ENCODE measurements around the gene GCG.

Gene GCG

DNA sequence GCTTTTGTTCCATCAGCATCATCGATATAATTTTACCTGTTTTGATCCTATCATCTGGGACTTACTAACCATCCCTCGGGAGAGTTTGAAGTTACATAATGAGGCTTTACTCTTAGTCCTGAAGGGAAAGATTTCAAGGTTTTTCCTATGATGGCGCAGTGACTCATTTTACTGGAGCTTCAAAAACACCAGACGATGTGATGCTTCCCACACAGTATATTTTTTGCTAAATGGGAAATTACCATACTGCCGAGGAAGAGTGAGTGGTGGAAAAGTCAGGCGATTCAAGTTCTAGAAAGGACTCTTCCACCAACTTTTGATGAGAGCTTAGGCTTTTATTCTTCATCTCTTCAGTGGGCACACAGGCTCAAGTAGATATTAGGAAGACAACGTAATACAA is 44.6 kb upstream of the GCG start:
- CTCF ChIA-PET: no interaction called here
- POLR2A ChIA-PET: no interaction called here
- TF ChIP-seq SUZ12 (IDR thresholded peaks at IDR 0.05): no peak
- no peak for TF ChIP-seq TARDBP (IDR thresholded peaks at IDR 0.05)
- no peak for TF ChIP-seq SP1 (IDR thresholded peaks at IDR 0.05)
- TF ChIP-seq ZNF384 (IDR thresholded peaks at IDR 0.05): no peak
- no peak for TF ChIP-seq BHLHE40 (IDR thresholded peaks at IDR 0.05; ENCODE audit: borderline replicate concordance)
- no peak for TF ChIP-seq HDGF (IDR thresholded peaks at IDR 0.05; ENCODE audit: borderline replicate concordance)
- no peak for TF ChIP-seq NFRKB (IDR thresholded peaks at IDR 0.05)
- TF ChIP-seq CTBP1 (IDR thresholded peaks at IDR 0.05; ENCODE audit: borderline replicate concordance): no peak
- no peak for TF ChIP-seq FOXK2 (IDR thresholded peaks at IDR 0.05)
- no peak for TF ChIP-seq ARNT (IDR thresholded peaks at IDR 0.05)
- TF ChIP-seq FOXM1 (IDR thresholded peaks at IDR 0.05; ENCODE audit: borderline replicate concordance): no peak
- TF ChIP-seq ELF4 (IDR thresholded peaks at IDR 0.05): no peak
- TF ChIP-seq, protein P1, sequence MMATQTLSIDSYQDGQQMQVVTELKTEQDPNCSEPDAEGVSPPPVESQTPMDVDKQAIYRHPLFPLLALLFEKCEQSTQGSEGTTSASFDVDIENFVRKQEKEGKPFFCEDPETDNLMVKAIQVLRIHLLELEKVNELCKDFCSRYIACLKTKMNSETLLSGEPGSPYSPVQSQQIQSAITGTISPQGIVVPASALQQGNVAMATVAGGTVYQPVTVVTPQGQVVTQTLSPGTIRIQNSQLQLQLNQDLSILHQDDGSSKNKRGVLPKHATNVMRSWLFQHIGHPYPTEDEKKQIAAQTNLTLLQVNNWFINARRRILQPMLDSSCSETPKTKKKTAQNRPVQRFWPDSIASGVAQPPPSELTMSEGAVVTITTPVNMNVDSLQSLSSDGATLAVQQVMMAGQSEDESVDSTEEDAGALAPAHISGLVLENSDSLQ (IDR thresholded peaks at IDR 0.05): no peak
- TF ChIP-seq LEF1 (IDR thresholded peaks at IDR 0.05; ENCODE audit: borderline replicate concordance): no peak
- TF ChIP-seq L3MBTL2 (conservative IDR thresholded peaks at IDR 0.05): no peak
- no peak for TF ChIP-seq FOXA1 (IDR thresholded peaks at IDR 0.05)
- no peak for DNase-seq (ENCODE audit: extremely low spot score)

GRCh38 chr2:162188451-162188850 is 36.4 kb upstream of the GCG start:
- CTCF ChIA-PET: no interaction called here
- TF ChIP-seq FOXM1 (IDR thresholded peaks at IDR 0.05; ENCODE audit: borderline replicate concordance) (no peak), FOXA1 (IDR thresholded peaks at IDR 0.05) (no peak)
- POLR2A ChIA-PET: no interaction called here
- DNase-seq (ENCODE audit: extremely low spot score): no peak

DNA sequence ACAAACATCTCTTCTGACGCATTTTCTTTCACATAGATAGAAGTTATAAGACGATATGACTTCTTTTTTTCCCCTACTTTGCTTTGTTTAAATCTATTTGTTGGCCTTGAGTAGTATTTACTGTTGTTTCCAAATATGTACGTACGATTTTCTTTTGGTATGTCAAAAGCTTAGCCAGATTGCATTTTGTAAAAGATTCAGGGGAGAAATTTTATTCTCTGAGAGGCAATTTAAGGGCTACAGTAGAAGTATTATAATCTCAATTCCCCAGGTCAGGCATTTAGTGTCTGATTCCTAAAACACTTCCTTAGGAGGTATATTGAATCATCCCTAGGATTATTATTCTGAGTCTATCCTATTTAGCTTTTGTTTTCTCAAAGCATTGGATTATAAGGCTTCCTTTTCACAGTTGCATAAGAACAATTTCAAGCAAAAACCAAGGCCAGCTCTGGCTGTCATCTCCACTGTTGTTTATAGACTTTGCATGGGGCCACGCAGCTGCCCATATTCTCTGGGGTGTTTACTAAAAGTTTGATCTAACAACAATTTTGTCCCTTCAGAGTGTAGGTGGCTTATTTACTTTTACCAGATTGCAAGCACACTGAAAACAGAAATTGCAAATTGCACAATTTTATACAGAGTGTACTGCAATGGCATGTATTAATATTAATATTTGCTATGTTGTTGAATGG is 33.6 kb upstream of the GCG start:
- POLR2A ChIA-PET: no interaction called here
- CTCF ChIA-PET: no interaction called here
- TF ChIP-seq LEF1 (IDR thresholded peaks at IDR 0.05; ENCODE audit: borderline replicate concordance) (no peak), TARDBP (IDR thresholded peaks at IDR 0.05) (no peak), L3MBTL2 (conservative IDR thresholded peaks at IDR 0.05) (no peak), HDGF (IDR thresholded peaks at IDR 0.05; ENCODE audit: borderline replicate concordance) (no peak), ZNF384 (IDR thresholded peaks at IDR 0.05) (no peak), CTBP1 (IDR thresholded peaks at IDR 0.05; ENCODE audit: borderline replicate concordance) (no peak), ARNT (IDR thresholded peaks at IDR 0.05) (no peak), NFRKB (IDR thresholded peaks at IDR 0.05) (no peak), ELF4 (IDR thresholded peaks at IDR 0.05) (no peak), FOXM1 (IDR thresholded peaks at IDR 0.05; ENCODE audit: borderline replicate concordance) (no peak)
- DNase-seq (ENCODE audit: extremely low spot score): no peak

DNA sequence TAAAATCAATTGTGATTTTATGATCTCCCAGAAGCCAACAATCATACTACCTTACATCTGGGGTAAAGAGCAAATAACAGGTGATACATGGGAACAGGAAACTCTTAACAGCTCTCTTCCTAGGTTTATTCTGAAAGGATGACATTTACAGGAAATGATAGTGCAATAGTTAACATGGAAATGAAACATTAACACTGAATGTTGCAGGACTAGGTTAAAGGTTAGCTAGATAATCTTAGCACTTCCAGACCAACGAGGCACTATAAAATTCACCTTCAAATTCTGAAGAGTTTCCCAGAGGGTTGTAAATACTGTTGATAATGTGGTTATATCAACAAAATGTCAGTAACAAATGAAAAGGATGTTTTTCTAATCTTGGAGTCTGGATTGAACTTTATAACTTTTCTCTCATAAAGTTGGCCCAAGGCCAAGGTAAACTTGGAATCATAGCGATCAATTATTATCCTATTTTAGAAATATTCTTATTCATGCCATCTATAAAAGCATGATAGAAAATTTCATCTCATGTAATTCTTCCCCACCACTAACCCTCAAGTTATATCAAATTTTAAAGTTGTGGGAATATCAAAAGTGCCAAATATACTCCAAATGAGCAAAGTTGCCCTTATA is 32.9 kb upstream of the GCG start:
- ChIA-PET POLR2A (no interaction called here), CTCF (no interaction called here)
- DNase-seq (ENCODE audit: extremely low spot score): no peak
- TF ChIP-seq ELF4 (IDR thresholded peaks at IDR 0.05) (no peak), L3MBTL2 (conservative IDR thresholded peaks at IDR 0.05) (no peak), NFRKB (IDR thresholded peaks at IDR 0.05) (no peak), SP1 (IDR thresholded peaks at IDR 0.05) (no peak), HDGF (IDR thresholded peaks at IDR 0.05; ENCODE audit: borderline replicate concordance) (no peak), ARNT (IDR thresholded peaks at IDR 0.05) (no peak), LEF1 (IDR thresholded peaks at IDR 0.05; ENCODE audit: borderline replicate concordance) (no peak)
- TF ChIP-seq, protein P1 (IDR thresholded peaks at IDR 0.05): no peak

GRCh38 chr2:162184359-162184758 is 32.3 kb upstream of the GCG start:
- POLR2A ChIA-PET: no interaction called here
- DNase-seq (ENCODE audit: extremely low spot score): no peak
- CTCF ChIA-PET: no interaction called here
- TF ChIP-seq TARDBP (IDR thresholded peaks at IDR 0.05) (no peak), HDGF (IDR thresholded peaks at IDR 0.05; ENCODE audit: borderline replicate concordance) (no peak), ZNF384 (IDR thresholded peaks at IDR 0.05) (no peak)

- DNase-seq (ENCODE audit: extremely low spot score): no peak
- no peak for TF ChIP-seq FOXA1 (IDR thresholded peaks at IDR 0.05)
- POLR2A ChIA-PET: no interaction called here
- CTCF ChIA-PET: no interaction called here
These were observed 30.3 kb upstream of the GCG start for GRCh38 chr2:162182395-162182794.

DNA sequence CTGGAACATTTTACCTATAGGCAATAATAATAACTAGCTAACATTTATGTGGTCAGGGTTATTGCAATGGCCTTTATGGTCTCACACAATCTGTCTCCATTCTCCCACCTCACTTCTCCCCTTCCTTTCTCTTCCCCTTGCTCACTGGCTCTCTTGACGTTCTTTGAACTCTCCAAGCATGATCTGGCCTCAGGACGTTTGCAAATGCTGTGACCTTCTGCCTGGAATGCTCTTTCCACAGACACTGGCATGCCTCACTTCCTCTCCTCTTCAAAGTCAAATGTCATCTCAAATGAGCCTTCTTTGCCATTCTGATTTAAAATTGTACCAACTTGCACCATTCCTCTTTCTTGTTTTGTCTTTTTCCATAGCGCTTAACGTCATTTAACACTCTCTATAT is 25.3 kb upstream of the GCG start:
- DNase-seq (ENCODE audit: extremely low spot score): no peak
- CTCF ChIA-PET: no interaction called here
- POLR2A ChIA-PET: no interaction called here
- TF ChIP-seq ARNT (IDR thresholded peaks at IDR 0.05) (no peak), SUZ12 (IDR thresholded peaks at IDR 0.05) (no peak), NFRKB (IDR thresholded peaks at IDR 0.05) (no peak), FOXK2 (IDR thresholded peaks at IDR 0.05) (no peak), TARDBP (IDR thresholded peaks at IDR 0.05) (no peak), ELF4 (IDR thresholded peaks at IDR 0.05) (no peak), L3MBTL2 (conservative IDR thresholded peaks at IDR 0.05) (no peak)

- TF ChIP-seq L3MBTL2 (conservative IDR thresholded peaks at IDR 0.05): no peak
- no peak for TF ChIP-seq LEF1 (IDR thresholded peaks at IDR 0.05; ENCODE audit: borderline replicate concordance)
- no peak for TF ChIP-seq ZNF384 (IDR thresholded peaks at IDR 0.05)
- TF ChIP-seq NFRKB (IDR thresholded peaks at IDR 0.05): no peak
- no peak for TF ChIP-seq FOXK2 (IDR thresholded peaks at IDR 0.05)
- TF ChIP-seq FOXM1 (IDR thresholded peaks at IDR 0.05; ENCODE audit: borderline replicate concordance): no peak
- no peak for TF ChIP-seq ARNT (IDR thresholded peaks at IDR 0.05)
- no peak for TF ChIP-seq HDGF (IDR thresholded peaks at IDR 0.05; ENCODE audit: borderline replicate concordance)
- no peak for TF ChIP-seq SP1 (IDR thresholded peaks at IDR 0.05)
- TF ChIP-seq SUZ12 (IDR thresholded peaks at IDR 0.05): no peak
- TF ChIP-seq, protein P1 (IDR thresholded peaks at IDR 0.05): no peak
- no peak for TF ChIP-seq ELF4 (IDR thresholded peaks at IDR 0.05)
- no peak for TF ChIP-seq FOXA1 (IDR thresholded peaks at IDR 0.05)
- TF ChIP-seq BHLHE40 (IDR thresholded peaks at IDR 0.05; ENCODE audit: borderline replicate concordance): no peak
- no peak for TF ChIP-seq CTBP1 (IDR thresholded peaks at IDR 0.05; ENCODE audit: borderline replicate concordance)
- TF ChIP-seq TARDBP (IDR thresholded peaks at IDR 0.05): no peak
- ChIA-PET POLR2A (no interaction called here), CTCF (no interaction called here)
- DNase-seq (ENCODE audit: extremely low spot score): no peak
These were observed 23.7 kb upstream of the GCG start for GRCh38 chr2:162175714-162176113.

Data from HEK293T (cell line).